Measurements from ENCODE around the gene NPAT.

GRCh38 chr11:108148556-108148955 lies 73.9 kb downstream of the NPAT start:
- TF ChIP-seq CTCF (IDR thresholded peaks at IDR 0.05; ENCODE audit: low read depth, low read length, missing input control) (no peak), MAX (IDR thresholded peaks at IDR 0.05) (no peak)

Measured in liver (tissue), 2 donors.